Tibial nerve (tissue), 4 donors: ENCODE measurements around the gene SFRP4.

Experiments used
- EP300 ChIP-seq, 2 donors: sonication (generic); formaldehyde crosslinking; IDR thresholded peaks; one replicate each; pipeline ENCODE4 v1.6.1; 2017; ENCODE audit warnings: antibody characterized with exemption in 2 of 2, mild to moderate bottlenecking in 1 of 2
- POLR2A ChIP-seq, 2 donors: fragments of 450-650 bp; IDR thresholded peaks; one replicate each; pipeline ENCODE4 v1.6.1; 2017; ENCODE audit warnings: antibody characterized with exemption in 2 of 2, mild to moderate bottlenecking in 2 of 2, moderate library complexity in 2 of 2
- TF ChIP-seq, protein P1 (sequence below), 5 experiments: fragments of 200-600 bp in 3 of 5; fragments of 450-650 bp in 2 of 5; sonication (generic) in 3 of 5; IDR thresholded peaks; one replicate each; pipeline ENCODE4 v1.5.1; 2016 to 2019; ENCODE audit warnings: antibody characterized with exemption in 5 of 5, mild to moderate bottlenecking in 3 of 5, moderate library complexity in 2 of 5

DNA sequence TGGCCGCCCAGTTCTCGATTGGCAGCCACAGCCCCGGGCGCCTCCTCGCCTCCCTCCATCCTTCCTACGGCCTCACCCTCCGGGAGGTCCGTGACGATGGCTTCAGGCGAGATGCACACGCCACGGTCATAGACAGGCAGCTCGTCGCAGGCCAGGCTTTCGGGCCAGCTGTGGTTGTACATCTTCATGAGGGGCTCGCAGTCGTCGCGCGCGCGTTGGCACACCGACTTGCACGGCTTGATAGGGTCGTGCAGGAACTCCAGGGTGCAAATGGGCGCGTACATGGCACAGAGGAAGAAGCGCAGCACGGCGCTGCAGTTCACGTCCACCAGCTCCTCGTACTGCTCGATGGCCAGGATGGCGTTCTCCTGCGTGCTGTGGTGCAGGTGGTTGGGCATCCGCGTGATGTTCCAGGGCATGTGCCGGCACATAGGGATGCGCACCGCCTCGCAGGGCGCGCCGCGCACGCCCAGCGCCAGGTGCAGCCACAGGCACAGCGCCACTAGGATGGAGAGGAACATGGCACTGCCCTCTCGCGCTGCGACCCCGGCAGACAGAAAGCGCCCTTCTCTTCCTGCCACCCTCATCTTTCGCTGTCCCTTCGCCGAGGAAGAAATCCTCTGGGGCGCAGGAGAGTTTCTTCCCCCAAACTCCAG lies 472 bp downstream of the SFRP4 start:
- TF ChIP-seq POLR2A (IDR thresholded peaks at IDR 0.05) (peak in 1 of 2 donors; percentile 17), EP300 (IDR thresholded peaks at IDR 0.05) (no peak)
- TF ChIP-seq, protein P1, sequence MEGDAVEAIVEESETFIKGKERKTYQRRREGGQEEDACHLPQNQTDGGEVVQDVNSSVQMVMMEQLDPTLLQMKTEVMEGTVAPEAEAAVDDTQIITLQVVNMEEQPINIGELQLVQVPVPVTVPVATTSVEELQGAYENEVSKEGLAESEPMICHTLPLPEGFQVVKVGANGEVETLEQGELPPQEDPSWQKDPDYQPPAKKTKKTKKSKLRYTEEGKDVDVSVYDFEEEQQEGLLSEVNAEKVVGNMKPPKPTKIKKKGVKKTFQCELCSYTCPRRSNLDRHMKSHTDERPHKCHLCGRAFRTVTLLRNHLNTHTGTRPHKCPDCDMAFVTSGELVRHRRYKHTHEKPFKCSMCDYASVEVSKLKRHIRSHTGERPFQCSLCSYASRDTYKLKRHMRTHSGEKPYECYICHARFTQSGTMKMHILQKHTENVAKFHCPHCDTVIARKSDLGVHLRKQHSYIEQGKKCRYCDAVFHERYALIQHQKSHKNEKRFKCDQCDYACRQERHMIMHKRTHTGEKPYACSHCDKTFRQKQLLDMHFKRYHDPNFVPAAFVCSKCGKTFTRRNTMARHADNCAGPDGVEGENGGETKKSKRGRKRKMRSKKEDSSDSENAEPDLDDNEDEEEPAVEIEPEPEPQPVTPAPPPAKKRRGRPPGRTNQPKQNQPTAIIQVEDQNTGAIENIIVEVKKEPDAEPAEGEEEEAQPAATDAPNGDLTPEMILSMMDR (IDR thresholded peaks at IDR 0.05): no peak
